HG03342 (cell line): ENCODE results near the gene DOCK3.
"Not testable (repeated sequence)": the region's sequence is repeated elsewhere in the genome, so short reads cannot be mapped to it uniquely, and the experiment has no call there.

Experiments used
- ATAC-seq: cut with Tn5 transposase; IDR thresholded peaks from one replicate; pipeline ENCODE4 v1.9.1; 2021; ENCODE audit warnings: mild to moderate bottlenecking, moderate library complexity; ENCODE audit not compliant: unreplicated experiment

The DOCK3 gene

GRCh38 chr3:50676031-50676705 is 1.4 kb downstream of the DOCK3 start:
- no peak for ATAC-seq

- ATAC-seq = no peak
These were observed 12.5 kb downstream of the DOCK3 start for GRCh38 chr3:50687127-50687751.

- ATAC-seq = no peak
These were observed 13.2 kb downstream of the DOCK3 start for GRCh38 chr3:50687916-50688315.

GRCh38 chr3:50688602-50689001 is 13.9 kb downstream of the DOCK3 start:
- ATAC-seq = not testable (repeated sequence)

- ATAC-seq = no peak
These were observed 14.8 kb downstream of the DOCK3 start for GRCh38 chr3:50689558-50689957.

GRCh38 chr3:50695031-50695430 is 20.3 kb downstream of the DOCK3 start:
- no peak for ATAC-seq

- ATAC-seq = no peak
These were observed 21.5 kb downstream of the DOCK3 start for GRCh38 chr3:50696276-50696675.

GRCh38 chr3:50698269-50698668 is 23.5 kb downstream of the DOCK3 start:
- no peak for ATAC-seq

- no peak for ATAC-seq
These were observed 33.9 kb downstream of the DOCK3 start for GRCh38 chr3:50708620-50709019.

GRCh38 chr3:50714946-50715345 is 40.2 kb downstream of the DOCK3 start:
- ATAC-seq = no peak

GRCh38 chr3:50724831-50725230 is 50.1 kb downstream of the DOCK3 start:
- no peak for ATAC-seq

- ATAC-seq = no peak
These were observed 60.3 kb downstream of the DOCK3 start for GRCh38 chr3:50734985-50735384.

- ATAC-seq = no peak
These were observed 62.6 kb downstream of the DOCK3 start for GRCh38 chr3:50737193-50737905.

GRCh38 chr3:50737906-50738598 is 63.3 kb downstream of the DOCK3 start:
- ATAC-seq = no peak

- ATAC-seq = no peak
These were observed 68.9 kb downstream of the DOCK3 start for GRCh38 chr3:50743643-50744042.

- ATAC-seq = no peak
These were observed 75.1 kb downstream of the DOCK3 start for GRCh38 chr3:50749822-50750221.

- no peak for ATAC-seq
These were observed 84.3 kb downstream of the DOCK3 start for GRCh38 chr3:50759015-50759414.

- no peak for ATAC-seq
These were observed 103.0 kb downstream of the DOCK3 start for GRCh38 chr3:50777680-50778079.

GRCh38 chr3:50781766-50782165 is 107.0 kb downstream of the DOCK3 start:
- ATAC-seq = not testable (repeated sequence)

- no peak for ATAC-seq
These were observed 111.9 kb downstream of the DOCK3 start for GRCh38 chr3:50786631-50787030.

- not testable (repeated sequence) for ATAC-seq
These were observed 116.2 kb downstream of the DOCK3 start for GRCh38 chr3:50790894-50791293.
